Right ventricle myocardium superior (tissue), 1 donor: ENCODE data around the gene PLXNA4. TPM values are rescaled to one million over a fixed set of nuclear protein-coding genes. Genes with fewer than 3 reads are reported as not detected.

ENCODE experiments used
- ATAC-seq: fragments of 200-7000 bp; cut with Tn5 transposase; one replicate; pipeline ENCODE4 v1.9.1; 2020; ENCODE audit warnings: mild to moderate bottlenecking; ENCODE audit not compliant: poor library complexity
- DNase-seq: peaks from one replicate; pipeline ENCODE4 v3.0.0-alpha.2; 2020
- intact Hi-C: fragments of 100-400 bp; cut with DNase I; formaldehyde crosslinking; loops from one replicate; pipeline ENCODE4 v1.11.2; 2022
- total RNA-seq: library from RNA; stranded (reverse); fragmentation: NEBNext Ultra II Directional; extraction: Animal tissue kit (Norgen Biotek cat#: 25700); gene quantifications from one replicate; pipeline ENCODE4 v1.2.1, GENCODE V29; 2021
- donor health status: DM: no; HTN: yes; CAD: no; lungs with severe emphysema.

PLXNA4 gene
- total RNA-seq, 1 donor from 2014 or later = 17.3 TPM

DNA sequence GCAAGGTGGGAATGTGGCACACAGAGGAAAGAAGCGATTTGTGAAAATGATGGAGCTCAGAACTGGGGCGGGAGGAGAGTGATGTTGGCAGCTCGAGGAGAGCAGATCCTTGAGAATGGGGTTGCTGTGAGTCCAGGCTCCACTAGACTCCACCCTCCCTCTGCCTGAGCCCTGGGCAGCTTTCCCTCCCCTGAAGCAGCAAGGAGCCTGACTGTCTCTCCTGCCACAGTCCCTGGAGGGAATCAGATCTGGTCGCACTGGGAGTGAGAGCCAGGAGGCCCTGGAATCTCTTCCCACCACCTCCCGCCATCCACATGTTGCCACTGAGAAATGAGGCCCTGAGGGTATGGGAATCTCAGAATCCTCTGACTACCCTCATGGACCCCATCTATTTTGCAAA is 362.7 kb downstream of the PLXNA4 start:
- intact Hi-C loops = no loop called here
- DNase-seq (no peak), ATAC-seq (no peak)

- DNase-seq (no peak), ATAC-seq (no peak)
- intact Hi-C loops = no loop called here
These were observed 364.3 kb downstream of the PLXNA4 start for GRCh38 chr7:132211971-132212370.

- intact Hi-C loops = no loop called here
- ATAC-seq (no peak), DNase-seq (no peak)
These were observed 365.4 kb downstream of the PLXNA4 start for GRCh38 chr7:132210821-132211220.

GRCh38 chr7:132207782-132208181 is 368.5 kb downstream of the PLXNA4 start:
- intact Hi-C loops = no loop called here
- no peak for DNase-seq
- no peak for ATAC-seq

DNA sequence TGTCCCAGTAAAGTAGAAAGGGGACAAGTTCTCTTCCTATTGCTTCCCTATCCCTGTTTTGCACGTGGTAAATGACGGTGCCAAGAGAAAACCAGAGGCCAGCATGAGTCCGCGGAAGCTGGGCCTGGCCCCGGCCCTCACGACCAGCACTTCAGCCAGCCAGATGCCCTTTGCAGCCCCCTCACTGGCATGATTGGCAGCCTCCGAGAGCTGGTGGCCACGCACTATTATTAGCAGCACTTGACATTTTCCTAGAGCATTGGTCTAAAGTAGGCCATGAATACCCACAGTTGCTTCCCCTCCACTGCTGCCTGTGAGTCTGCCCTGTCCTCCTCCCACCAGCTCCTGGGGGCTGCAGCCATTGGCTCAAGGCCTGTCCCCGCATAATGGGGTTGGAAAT is 369.1 kb downstream of the PLXNA4 start:
- peak; percentile 87 for ATAC-seq
- intact Hi-C loops = no loop called here
- peak; percentile 53 for DNase-seq

GRCh38 chr7:132206594-132206993 is 369.7 kb downstream of the PLXNA4 start:
- ATAC-seq = peak; percentile 75
- intact Hi-C loops = no loop called here
- DNase-seq = no peak

GRCh38 chr7:132205509-132205908 is 370.8 kb downstream of the PLXNA4 start:
- ATAC-seq (no peak), DNase-seq (no peak)
- intact Hi-C loops = no loop called here

DNA sequence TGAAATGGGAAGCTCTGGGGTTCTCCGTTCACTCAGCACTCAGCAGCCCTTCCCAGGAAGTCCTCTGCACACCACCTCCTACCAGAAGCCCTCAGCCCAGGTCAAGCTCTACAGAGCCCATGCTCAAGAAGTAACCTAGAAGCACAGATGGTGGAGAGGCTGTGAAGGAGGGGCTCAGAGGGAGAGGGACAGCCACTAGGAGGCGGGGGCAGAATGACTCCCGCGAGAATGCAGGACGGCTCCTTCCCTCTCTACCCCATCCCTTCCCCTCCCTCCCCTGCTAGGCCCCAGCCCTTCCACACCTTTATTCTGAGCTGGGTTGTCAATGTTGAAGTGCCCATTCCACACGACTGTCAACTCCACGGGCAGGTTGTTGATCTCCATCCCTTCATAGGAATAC is 373.2 kb downstream of the PLXNA4 start:
- no peak for ATAC-seq
- DNase-seq = no peak
- intact Hi-C loops = no loop called here

DNA sequence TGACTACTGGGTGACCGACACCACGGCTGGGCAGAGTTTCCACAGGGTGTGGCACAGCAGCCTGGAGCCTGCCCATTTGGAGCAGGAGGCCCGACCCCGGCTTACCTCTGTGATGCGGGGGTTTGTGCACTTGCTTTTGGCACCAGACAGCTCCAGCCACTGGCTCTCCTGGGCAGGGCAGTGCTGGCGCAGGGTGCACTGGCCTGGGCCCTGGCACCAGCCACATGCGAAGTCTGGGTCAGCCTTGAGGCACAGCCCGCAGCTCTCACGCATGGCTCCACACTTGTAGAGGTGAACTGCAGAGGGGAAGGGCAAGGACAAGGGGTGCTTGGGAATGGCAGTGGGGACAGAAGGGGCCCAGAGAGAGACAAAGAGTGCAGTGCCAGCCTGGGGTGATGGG is 373.7 kb downstream of the PLXNA4 start:
- no peak for ATAC-seq
- DNase-seq = no peak
- intact Hi-C loops = no loop called here

DNA sequence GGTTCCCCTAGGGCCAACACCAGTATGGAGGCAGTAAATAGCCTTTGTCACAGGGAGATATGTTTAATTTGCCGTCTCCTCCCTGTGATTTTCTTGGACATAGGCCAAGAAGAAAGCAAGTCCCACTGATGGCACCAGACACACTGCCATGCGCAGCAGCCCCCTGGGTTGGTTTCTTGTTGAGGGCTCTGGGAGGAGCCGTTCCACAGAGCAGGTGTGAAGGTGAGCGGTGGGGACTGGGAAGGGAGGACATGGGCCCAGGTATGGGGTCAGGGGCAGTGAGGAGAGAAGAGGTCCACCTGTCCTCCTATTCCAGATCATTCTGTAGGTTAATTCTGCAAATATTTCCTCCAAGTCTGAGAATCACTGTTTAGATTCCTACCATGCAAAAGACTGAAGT is 376.1 kb downstream of the PLXNA4 start:
- intact Hi-C loops = no loop called here
- DNase-seq = no peak
- no peak for ATAC-seq

GRCh38 chr7:132199626-132200025 is 376.6 kb downstream of the PLXNA4 start:
- ATAC-seq (no peak), DNase-seq (no peak)
- intact Hi-C loops = no loop called here

GRCh38 chr7:132197772-132198171 is 378.5 kb downstream of the PLXNA4 start:
- intact Hi-C loops = no loop called here
- DNase-seq = no peak
- no peak for ATAC-seq

- intact Hi-C loops = no loop called here
- ATAC-seq = no peak
- DNase-seq = no peak
These were observed 382.4 kb downstream of the PLXNA4 start for GRCh38 chr7:132193898-132194297.

GRCh38 chr7:132192809-132193208 is 383.5 kb downstream of the PLXNA4 start:
- intact Hi-C loops = no loop called here
- ATAC-seq (no peak), DNase-seq (no peak)

GRCh38 chr7:132191418-132191817 is 384.9 kb downstream of the PLXNA4 start:
- DNase-seq (no peak), ATAC-seq (no peak)
- intact Hi-C loops = no loop called here

GRCh38 chr7:132190683-132191082 is 385.6 kb downstream of the PLXNA4 start:
- intact Hi-C loops = no loop called here
- DNase-seq (no peak), ATAC-seq (no peak)

GRCh38 chr7:132189881-132190280 is 386.4 kb downstream of the PLXNA4 start:
- DNase-seq (no peak), ATAC-seq (no peak)
- intact Hi-C loops = no loop called here

GRCh38 chr7:132187869-132188789 is 388.1 kb downstream of the PLXNA4 start:
- intact Hi-C loops = no loop called here

DNA sequence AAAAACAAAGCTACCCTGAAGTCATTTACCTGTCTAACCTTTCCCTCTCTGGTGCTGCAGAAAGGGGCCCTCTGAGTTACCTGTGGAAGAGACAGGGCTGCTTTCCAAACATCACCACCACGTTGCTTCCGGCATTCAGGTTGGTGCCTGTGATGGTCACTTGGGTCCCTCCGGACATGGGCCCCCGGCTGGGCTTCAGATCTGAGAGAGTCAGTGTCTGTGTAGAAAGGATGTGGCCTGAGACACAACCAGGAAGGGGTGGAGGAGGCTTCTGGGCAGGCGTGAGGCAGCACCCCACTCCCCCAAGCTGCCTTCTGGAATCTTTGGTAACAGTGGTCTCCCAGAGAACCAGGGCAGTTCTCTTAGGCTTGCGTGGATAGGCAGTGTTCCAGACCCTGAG is 388.9 kb downstream of the PLXNA4 start:
- intact Hi-C loops = no loop called here
- ATAC-seq = no peak

More at GRCh38 chr7:132187869-132188789, 388.1 kb downstream of the PLXNA4 start:
- ATAC-seq = no peak
- DNase-seq = no peak

DNA sequence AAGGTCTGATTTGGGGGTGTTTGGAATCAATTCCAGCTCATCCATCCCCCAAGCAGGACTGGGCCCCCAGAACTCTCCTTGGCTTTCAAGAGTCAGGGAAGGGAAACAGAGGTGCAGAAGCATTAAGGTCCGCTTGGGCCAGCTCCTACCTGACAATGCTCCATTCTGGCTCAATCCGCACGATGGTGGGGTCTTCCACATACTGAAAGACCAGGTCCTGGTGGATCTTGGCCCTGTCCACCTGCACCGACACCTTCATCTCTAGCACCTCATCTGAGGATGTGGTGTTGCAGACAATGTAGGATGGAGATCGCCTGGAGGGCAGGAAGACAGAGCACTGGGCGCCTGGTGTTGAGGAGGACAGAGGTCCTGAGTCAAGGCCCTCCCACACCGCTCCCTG is 391.1 kb downstream of the PLXNA4 start:
- DNase-seq = no peak
- intact Hi-C loops = no loop called here
- no peak for ATAC-seq

More for the DNA sequence above, 388.9 kb downstream of the PLXNA4 start:
- no peak for DNase-seq
